Kidney capillary endothelial cell (primary cell): ENCODE measurements around the gene TMEM43.

Experiments
- DNase-seq: peaks from one replicate; pipeline ENCODE4 v3.0.0-alpha.2; 2018; ENCODE audit warnings: low spot score

The TMEM43 gene

DNA sequence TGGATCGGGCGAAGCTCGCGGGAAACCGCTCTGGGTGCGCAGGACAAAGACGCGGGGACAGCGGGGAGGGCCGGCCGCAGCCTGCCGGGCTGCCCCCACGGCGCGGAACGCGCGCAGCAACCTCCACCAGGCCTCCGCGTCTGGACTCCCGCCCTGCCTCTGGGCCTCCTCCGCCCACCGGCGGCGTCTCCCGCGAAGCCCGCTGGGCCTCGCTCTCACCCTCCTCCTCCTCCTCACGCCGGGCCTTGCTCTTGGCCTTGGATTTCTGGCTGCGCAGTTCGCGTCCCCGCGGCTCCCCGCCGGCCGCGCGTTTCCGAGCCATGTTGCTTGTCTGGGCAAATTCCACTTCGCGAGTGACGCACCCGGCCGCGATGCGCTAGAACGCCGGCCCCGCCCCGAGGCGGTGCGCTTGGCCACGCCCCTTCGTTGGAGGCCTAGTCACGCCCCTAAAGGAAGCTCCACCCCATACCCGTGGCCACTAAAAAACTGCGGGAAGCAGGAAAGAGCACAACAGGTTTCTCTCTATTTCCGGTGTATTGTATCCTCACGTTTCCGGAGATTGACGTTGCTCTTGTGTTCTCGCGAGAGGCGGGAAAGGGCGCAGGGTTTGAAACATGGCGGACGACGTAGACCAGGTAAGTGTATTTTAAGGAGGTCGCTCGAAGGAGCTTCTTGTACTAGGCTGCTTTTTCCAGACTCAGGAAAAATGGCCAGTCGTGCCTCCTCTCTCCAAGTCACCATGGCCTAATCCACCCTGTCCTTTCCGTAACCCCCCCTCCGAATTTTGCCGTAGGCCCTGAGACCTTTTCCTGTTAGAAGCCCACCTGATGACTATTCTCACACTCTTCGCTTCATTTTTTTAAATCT is 53.6 kb downstream of the TMEM43 start, which contains the start of the genes LSM3 and XPC:
LSM3 (plus strand) TSS at position 571 of the 867 bp plus-strand sequence; CDS start at position 615, 44 bp downstream.
XPC (minus strand) TSS at position 355 of the 867 bp plus-strand sequence; CDS start at position 322, 33 bp downstream.
- DNase-seq = peak; percentile 98

DNA sequence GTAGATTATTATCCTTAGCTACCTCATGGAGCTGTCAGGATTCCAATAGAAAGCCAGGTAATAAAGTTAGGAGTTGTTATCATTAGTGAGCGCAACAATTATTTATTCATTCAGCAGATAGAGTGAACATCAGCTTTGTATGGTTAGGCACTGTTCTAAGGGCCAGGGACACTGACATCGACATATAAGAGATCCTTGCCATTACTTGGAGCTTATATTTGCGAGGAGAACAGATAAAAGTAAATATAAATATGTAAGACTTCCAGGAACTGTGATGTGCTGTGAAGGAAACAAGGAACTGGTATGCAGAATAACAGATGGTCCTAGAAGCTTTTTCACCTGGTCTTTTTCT is 54.2 kb downstream of the TMEM43 start:
- DNase-seq = no peak

DNA sequence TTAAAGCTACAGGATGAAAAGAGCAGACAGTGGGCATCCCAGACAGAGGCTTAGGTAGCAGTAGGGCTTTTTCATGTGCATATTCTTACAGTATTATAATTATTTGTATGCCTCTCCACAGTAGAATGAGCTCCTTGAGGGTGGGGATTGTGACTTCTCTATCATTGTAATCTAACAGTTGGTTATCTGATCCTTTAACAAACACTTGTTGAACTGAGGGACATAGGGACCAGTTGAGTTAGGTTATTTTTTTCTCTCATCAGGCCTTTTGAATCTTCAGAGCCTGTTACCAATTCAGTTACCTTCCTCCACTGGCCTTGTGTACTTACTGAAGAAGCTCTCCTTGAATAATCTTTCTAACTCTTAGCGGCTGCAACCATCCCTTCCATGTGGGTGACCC is 54.9 kb downstream of the TMEM43 start:
- no peak for DNase-seq

DNA sequence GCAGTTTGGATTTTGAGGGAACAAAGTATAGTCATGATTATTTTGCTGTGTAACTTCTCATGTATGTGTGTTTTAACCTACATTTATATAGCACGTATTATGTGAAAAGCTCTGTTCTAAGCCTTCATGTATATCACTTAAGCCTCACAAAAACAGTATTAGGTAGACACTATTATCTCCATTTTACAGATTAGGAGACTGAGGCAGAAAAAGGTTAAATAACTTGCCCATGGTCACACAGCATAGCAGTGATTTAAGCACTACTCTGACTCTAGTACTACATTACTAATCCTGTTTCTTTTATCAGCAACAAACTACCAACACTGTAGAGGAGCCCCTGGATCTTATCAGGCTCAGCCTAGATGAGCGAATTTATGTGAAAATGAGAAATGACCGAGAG is 56.4 kb downstream of the TMEM43 start:
- DNase-seq = no peak

DNA sequence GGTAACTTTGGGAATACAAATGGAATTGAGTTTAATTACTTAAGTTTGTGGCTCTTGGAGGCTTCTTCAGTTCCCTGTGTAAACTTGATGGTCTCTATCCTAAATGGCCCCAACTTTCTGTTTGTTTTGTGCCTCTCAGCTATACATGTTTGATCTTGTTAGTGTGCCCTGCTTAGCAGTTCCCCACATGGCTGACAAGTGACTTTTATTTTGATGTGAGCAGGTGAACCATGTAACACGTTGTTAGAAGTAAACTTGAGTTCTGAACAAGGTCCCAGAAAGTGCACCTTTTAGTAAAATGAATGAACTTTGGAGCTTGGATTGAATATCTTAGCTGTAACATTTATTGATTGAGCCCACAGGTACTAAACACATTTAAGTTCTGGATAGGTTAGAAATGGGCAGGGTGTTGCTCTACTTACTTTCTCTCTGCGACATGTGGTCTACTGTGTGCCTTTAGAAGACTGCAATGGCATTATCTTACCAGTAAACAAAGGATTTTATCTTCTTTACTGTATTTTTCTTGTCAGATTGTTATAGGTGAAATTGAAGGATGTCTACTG is 58.2 kb downstream of the TMEM43 start:
- no peak for DNase-seq

DNA sequence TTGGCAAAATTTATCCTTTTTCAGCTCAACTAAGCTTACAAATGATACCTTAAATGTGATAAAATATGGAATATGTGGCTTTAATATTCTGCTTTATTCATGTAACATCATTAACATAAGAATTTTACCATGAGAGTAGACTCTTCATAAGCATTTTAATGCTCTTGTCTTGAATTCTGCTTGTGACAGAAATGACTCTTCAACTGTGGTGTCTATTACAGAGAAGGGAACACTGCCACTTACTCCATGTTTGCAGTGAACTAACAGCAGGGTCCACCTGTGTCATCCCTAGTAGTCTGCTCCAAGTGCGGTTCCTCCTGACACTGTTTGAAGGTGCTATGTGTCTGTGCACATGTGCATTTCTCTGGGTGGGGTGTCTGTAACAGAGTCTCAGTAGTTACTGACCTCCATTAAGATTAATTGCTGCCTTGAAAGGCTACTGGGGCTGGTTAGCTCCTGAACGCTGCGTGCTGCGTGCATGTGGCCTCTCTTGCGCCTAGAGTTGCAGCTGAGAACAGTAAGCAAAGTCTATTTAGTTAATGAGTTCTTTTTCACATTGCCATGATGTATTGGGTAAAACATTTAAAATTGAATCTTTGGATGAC is 62.1 kb downstream of the TMEM43 start:
- DNase-seq = no peak

DNA sequence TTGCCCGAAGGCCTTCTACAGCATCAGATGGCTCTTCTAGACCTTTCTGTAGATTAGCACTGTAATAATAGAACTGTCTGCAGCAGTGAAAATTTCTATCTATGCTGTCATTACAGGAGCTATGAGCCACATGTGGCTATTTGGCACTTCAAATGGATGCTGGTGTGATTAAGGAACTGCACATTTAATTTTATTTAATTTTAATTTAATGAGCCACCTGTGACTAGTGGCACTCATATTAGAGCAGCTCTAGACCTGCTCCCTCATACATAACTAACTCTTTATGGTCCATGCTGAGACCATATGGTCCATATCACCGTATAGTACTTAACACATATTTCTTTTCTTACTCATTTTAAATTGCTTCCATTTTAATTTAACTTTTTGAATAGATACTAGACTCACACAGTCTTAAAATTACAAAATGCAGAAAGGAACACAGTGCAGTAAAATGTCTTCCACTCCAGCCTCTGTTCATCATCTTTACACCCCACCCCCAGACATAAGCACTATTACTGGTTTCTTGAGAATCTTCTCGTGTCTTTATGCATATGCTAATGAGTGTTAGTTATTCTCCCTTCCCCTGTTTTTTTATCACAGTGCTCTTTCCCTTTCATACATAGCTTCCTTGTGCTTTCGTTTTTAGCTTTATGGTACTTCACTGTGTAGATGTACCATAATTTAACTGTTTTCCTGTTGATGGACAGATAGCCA is 63.3 kb downstream of the TMEM43 start:
- no peak for DNase-seq
